ENCODE results near the gene IFIT1B. TPM values are rescaled to one million over a fixed set of nuclear protein-coding genes. Genes with fewer than 3 reads are reported as not detected.

The IFIT1B gene
- total RNA-seq: not detected in 2 replicates

GRCh38 chr10:89377705-89378637 lies at the start of gene IFIT1B:
TSS of gene IFIT1B (plus strand) at chr10:89378056. CDS start at chr10:89378136, 80 bp downstream.

GRCh38 chr10:89391907-89392756 lies 14.3 kb downstream of the IFIT1B start, which contains the start of gene IFIT1:
TSS of gene IFIT1 (plus strand) at chr10:89392623. CDS start at chr10:89392713, 90 bp downstream.

DNA sequence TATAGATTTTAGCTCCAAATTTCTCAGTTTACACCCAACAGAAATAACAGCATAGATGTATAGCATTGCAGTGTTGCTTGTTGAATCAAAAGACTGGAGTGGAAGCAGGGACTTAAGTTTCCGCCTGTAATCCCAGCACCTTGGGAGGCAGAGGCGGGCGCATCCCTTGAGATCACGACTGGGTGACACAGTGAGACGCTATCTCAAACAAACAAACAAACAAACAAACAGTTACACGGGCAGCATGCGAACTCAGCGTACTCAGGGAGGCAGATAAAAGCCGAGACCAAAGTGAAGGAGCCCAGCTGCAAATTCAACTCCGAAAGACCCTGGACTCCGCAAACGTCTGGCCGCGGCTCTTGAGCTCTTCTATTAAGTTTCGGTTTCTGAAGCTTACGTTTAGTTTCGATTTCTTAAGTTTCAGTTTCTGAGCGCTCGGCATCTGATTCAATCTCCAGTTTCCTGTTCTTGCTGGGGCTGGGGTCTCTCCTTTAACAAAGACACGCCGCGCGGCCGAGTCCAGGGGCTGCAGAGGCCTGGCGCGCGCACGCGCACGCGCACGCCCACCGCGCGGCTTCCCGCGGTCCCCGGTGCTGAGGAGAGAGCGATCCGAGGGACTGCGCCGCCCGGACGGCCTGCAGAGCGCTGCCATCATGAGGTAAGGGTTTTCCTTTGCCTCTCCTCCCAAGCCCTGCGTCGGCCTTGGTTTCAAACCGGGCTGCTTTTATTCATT lies 36.5 kb downstream of the IFIT1B start, which contains the start of gene IFIT5:
TSS of gene IFIT5 (plus strand) at position 423 of the 733 bp plus-strand sequence. CDS start at position 654, 231 bp downstream.

Other genes starting within 250 kb of the IFIT1B start
- 0.33 TPM in 1 of 2 replicates, not detected in the other for gene CH25H, start 170.7 kb upstream of the IFIT1B start, total RNA-seq
- 33.5 and 37.3 TPM in 2 replicates for gene LIPA, start 126.3 kb upstream of the IFIT1B start, total RNA-seq
- 0.19 and 0.28 TPM in 2 replicates for gene IFIT2, start 76.0 kb upstream of the IFIT1B start, total RNA-seq
- 0.71 and 0.93 TPM in 2 replicates for gene IFIT3, start 50.1 kb upstream of the IFIT1B start, total RNA-seq
- gene IFIT1, start 14.6 kb downstream of the IFIT1B start, total RNA-seq: 0.14 and 0.42 TPM in 2 replicates
- gene IFIT5, start 36.5 kb downstream of the IFIT1B start, total RNA-seq: 3.7 and 3.9 TPM in 2 replicates
- 0.07 TPM in 1 of 2 replicates, not detected in the other for gene SLC16A12, start 157.5 kb downstream of the IFIT1B start, total RNA-seq